Measurements from ENCODE around the gene ZSWIM8. TPM values are rescaled to one million over a fixed set of nuclear protein-coding genes. Genes with fewer than 3 reads are reported as not detected.

ZSWIM8 gene
- total RNA-seq, 4 donors from 2014 or later: 94.5 to 530 (median 188) TPM

- H3K4me3 ChIP-seq: no peak overlapping the region
- peaks cover 0 to 12% (median 3%) of the 10 kb centered on the region in 4 donors for H3K36me3 ChIP-seq
- TF ChIP-seq POLR2A (IDR thresholded peaks at IDR 0.05) (no peak), POLR2AphosphoS5 (IDR thresholded peaks at IDR 0.05) (no peak), EP300 (IDR thresholded peaks at IDR 0.05; ENCODE audit: low read depth) (no peak), CTCF (IDR thresholded peaks at IDR 0.05) (no peak)
- in situ Hi-C loops (cut with MboI; ENCODE audit: low pct_ligation_motif_present in 1 of 4, low pct_unique_long_range_greater_than_20kb in 1 of 4, low sequenced_read_pairs in 3 of 4) (no loop called here), intact Hi-C loops (cut with DNase I; ENCODE audit: low total_unique reads) (no loop called here)
- H3K9me3 ChIP-seq: no peaks in the 10 kb centered on the region
- H3K4me1 ChIP-seq: peaks cover 0 to 19% (median 8%) of the 10 kb centered on the region in 4 donors
- 60 to 84% methylated on average over 1 to 7 of the region's 7 CpGs for WGBS, 2 donors (ENCODE audit: low coverage in 1 of 2)
- no peak for DNase-seq
- H3K27me3 ChIP-seq: no peaks in the 10 kb centered on the region
- H3K27ac ChIP-seq: no peak overlapping the region
These were observed 27.9 kb downstream of the ZSWIM8 start for GRCh38 chr10:73813333-73813732.

- no peak for DNase-seq
- H3K9me3 ChIP-seq: no peaks in the 10 kb centered on the region
- H3K4me1 ChIP-seq: peaks cover 0 to 24% (median 13%) of the 10 kb centered on the region in 4 donors
- in situ Hi-C loops (cut with MboI; ENCODE audit: low pct_ligation_motif_present in 1 of 4, low pct_unique_long_range_greater_than_20kb in 1 of 4, low sequenced_read_pairs in 3 of 4) (no loop called here), intact Hi-C loops (cut with DNase I; ENCODE audit: low total_unique reads) (no loop called here)
- peaks cover 0 to 14% (median 3%) of the 10 kb centered on the region in 4 donors for H3K36me3 ChIP-seq
- no peak overlapping the region for H3K4me3 ChIP-seq
- 87 to 91% methylated on average over 7 to 13 of the region's 13 CpGs for WGBS, 2 donors (ENCODE audit: low coverage in 1 of 2)
- no peak overlapping the region for H3K27ac ChIP-seq
- TF ChIP-seq CTCF (IDR thresholded peaks at IDR 0.05) (no peak), EP300 (IDR thresholded peaks at IDR 0.05; ENCODE audit: low read depth) (no peak), POLR2AphosphoS5 (IDR thresholded peaks at IDR 0.05) (no peak), POLR2A (IDR thresholded peaks at IDR 0.05) (no peak)
- no peaks in the 10 kb centered on the region for H3K27me3 ChIP-seq
These were observed 29.0 kb downstream of the ZSWIM8 start for GRCh38 chr10:73814276-73814895.

GRCh38 chr10:73814896-73815718, 29.7 kb downstream of the ZSWIM8 start:
- 86% methylated on average over 22 of the region's 22 CpGs; no CpG with 5 or more reads in 1 of the 2 donors for WGBS, 2 donors (ENCODE audit: low coverage in 1 of 2)
- intact Hi-C loops (cut with DNase I; ENCODE audit: low total_unique reads) (no loop called here), in situ Hi-C loops (cut with MboI; ENCODE audit: low pct_ligation_motif_present in 1 of 4, low pct_unique_long_range_greater_than_20kb in 1 of 4, low sequenced_read_pairs in 3 of 4) (no loop called here)
- H3K4me3 ChIP-seq: no peak overlapping the region
- H3K36me3 ChIP-seq: peaks cover 0 to 14% (median 3%) of the 10 kb centered on the region in 4 donors
- no peak for TF ChIP-seq EP300 (IDR thresholded peaks at IDR 0.05; ENCODE audit: low read depth)
- TF ChIP-seq CTCF (IDR thresholded peaks at IDR 0.05): peak in 2 of 5 experiments; percentile 25 to 32
- H3K9me3 ChIP-seq: no peaks in the 10 kb centered on the region
- H3K27me3 ChIP-seq: no peaks in the 10 kb centered on the region
- peak overlapping the region; percentile 6 to 22 (median 16) for H3K27ac ChIP-seq
- peaks cover 6 to 24% (median 19%) of the 10 kb centered on the region in 4 donors for H3K4me1 ChIP-seq
- DNase-seq: no peak

- peak overlapping the region; percentile 6 to 22 (median 16) for H3K27ac ChIP-seq
- H3K36me3 ChIP-seq: peaks cover 0 to 14% (median 3%) of the 10 kb centered on the region in 4 donors
- H3K27me3 ChIP-seq: no peaks in the 10 kb centered on the region
- in situ Hi-C loops (cut with MboI; ENCODE audit: low pct_ligation_motif_present in 1 of 4, low pct_unique_long_range_greater_than_20kb in 1 of 4, low sequenced_read_pairs in 3 of 4): no loop called here
- intact Hi-C loops (cut with DNase I; ENCODE audit: low total_unique reads): no loop called here
- no peak for DNase-seq
- H3K4me3 ChIP-seq: no peak overlapping the region
- no peak for TF ChIP-seq POLR2AphosphoS5 (IDR thresholded peaks at IDR 0.05)
- no peak for TF ChIP-seq POLR2A (IDR thresholded peaks at IDR 0.05)
- TF ChIP-seq CTCF (IDR thresholded peaks at IDR 0.05): no peak
- no peak for TF ChIP-seq EP300 (IDR thresholded peaks at IDR 0.05; ENCODE audit: low read depth)
- H3K9me3 ChIP-seq: no peaks in the 10 kb centered on the region
- peaks cover 6 to 19% (median 15%) of the 10 kb centered on the region in 4 donors for H3K4me1 ChIP-seq
These were observed 30.3 kb downstream of the ZSWIM8 start for GRCh38 chr10:73815719-73816030.
